Measurements from ENCODE around the gene TTR. TPM values are rescaled to one million over a fixed set of nuclear protein-coding genes. Genes with fewer than 3 reads are reported as not detected.

The TTR gene
- total RNA-seq, 1 experiment from 2014 or later: not detected

- DNase-seq (ENCODE audit: low read depth): no peak
These were observed 12.3 kb upstream of the TTR start for GRCh38 chr18:31579375-31579774.

GRCh38 chr18:31581498-31582197, 10.0 kb upstream of the TTR start:
- DNase-seq (ENCODE audit: low read depth): peak; percentile 27

- DNase-seq (ENCODE audit: low read depth): no peak
These were observed 8.4 kb upstream of the TTR start for GRCh38 chr18:31583185-31583854.

- DNase-seq (ENCODE audit: low read depth): no peak
These were observed 5.7 kb upstream of the TTR start for GRCh38 chr18:31585991-31586390.

- no peak for DNase-seq (ENCODE audit: low read depth)
These were observed 5.1 kb upstream of the TTR start for GRCh38 chr18:31586616-31587015.

GRCh38 chr18:31587529-31587928, 4.1 kb upstream of the TTR start:
- DNase-seq (ENCODE audit: low read depth): no peak

- DNase-seq (ENCODE audit: low read depth): no peak
These were observed 1.1 kb upstream of the TTR start for GRCh38 chr18:31590570-31590969.

- no peak for DNase-seq (ENCODE audit: low read depth)
These were observed 564 bp upstream of the TTR start for GRCh38 chr18:31591113-31591512.

GRCh38 chr18:31592506-31593157, 955 bp downstream of the TTR start:
- no peak for DNase-seq (ENCODE audit: low read depth)

- DNase-seq (ENCODE audit: low read depth): peak; percentile 19
These were observed 3.6 kb downstream of the TTR start for GRCh38 chr18:31595121-31595771.

GRCh38 chr18:31596081-31596872, 4.6 kb downstream of the TTR start:
- DNase-seq (ENCODE audit: low read depth): peak; percentile 40

GRCh38 chr18:31598021-31598805, 6.5 kb downstream of the TTR start:
- DNase-seq (ENCODE audit: low read depth): peak; percentile 4

- DNase-seq (ENCODE audit: low read depth): peak; percentile 41
These were observed 11.6 kb downstream of the TTR start for GRCh38 chr18:31603315-31603714.

- DNase-seq (ENCODE audit: low read depth): no peak
These were observed 14.6 kb downstream of the TTR start for GRCh38 chr18:31606265-31606664.

GRCh38 chr18:31607384-31607783, 15.7 kb downstream of the TTR start:
- DNase-seq (ENCODE audit: low read depth): no peak

- no peak for DNase-seq (ENCODE audit: low read depth)
These were observed 18.2 kb downstream of the TTR start for GRCh38 chr18:31609886-31610285.

GRCh38 chr18:31610286-31611205, 18.9 kb downstream of the TTR start:
- peak; percentile 12 for DNase-seq (ENCODE audit: low read depth)

GRCh38 chr18:31611511-31611910, 19.8 kb downstream of the TTR start:
- no peak for DNase-seq (ENCODE audit: low read depth)

GRCh38 chr18:31612124-31612523, 20.4 kb downstream of the TTR start:
- peak; percentile 22 for DNase-seq (ENCODE audit: low read depth)

GRCh38 chr18:31614044-31614443, 22.4 kb downstream of the TTR start:
- no peak for DNase-seq (ENCODE audit: low read depth)
